Renal pelvis (tissue), 12 donors: ENCODE data around the gene OPA1. TPM values are rescaled to one million over a fixed set of nuclear protein-coding genes. Genes with fewer than 3 reads are reported as not detected.
A peak's percentile ranks its signal among the peaks of the same experiment; 100 is the strongest.

Experiments used
- DNase-seq: peaks from one replicate; pipeline ENCODE4 v3.0.0-alpha.2; 2013
- long read RNA-seq, 16 experiments: transcript quantifications; one replicate each; lab custom pipeline, GENCODE V29; 2026
- polyA plus RNA-seq, 3 donors: library from polyadenylated mRNA; unstranded; fragments of 120-200 nt; gene quantifications; one replicate each; pipeline ENCODE4 v1.2.1, GENCODE V29; 2013; ENCODE audit not compliant: insufficient read length in 3 of 3

OPA1 gene, protein sequence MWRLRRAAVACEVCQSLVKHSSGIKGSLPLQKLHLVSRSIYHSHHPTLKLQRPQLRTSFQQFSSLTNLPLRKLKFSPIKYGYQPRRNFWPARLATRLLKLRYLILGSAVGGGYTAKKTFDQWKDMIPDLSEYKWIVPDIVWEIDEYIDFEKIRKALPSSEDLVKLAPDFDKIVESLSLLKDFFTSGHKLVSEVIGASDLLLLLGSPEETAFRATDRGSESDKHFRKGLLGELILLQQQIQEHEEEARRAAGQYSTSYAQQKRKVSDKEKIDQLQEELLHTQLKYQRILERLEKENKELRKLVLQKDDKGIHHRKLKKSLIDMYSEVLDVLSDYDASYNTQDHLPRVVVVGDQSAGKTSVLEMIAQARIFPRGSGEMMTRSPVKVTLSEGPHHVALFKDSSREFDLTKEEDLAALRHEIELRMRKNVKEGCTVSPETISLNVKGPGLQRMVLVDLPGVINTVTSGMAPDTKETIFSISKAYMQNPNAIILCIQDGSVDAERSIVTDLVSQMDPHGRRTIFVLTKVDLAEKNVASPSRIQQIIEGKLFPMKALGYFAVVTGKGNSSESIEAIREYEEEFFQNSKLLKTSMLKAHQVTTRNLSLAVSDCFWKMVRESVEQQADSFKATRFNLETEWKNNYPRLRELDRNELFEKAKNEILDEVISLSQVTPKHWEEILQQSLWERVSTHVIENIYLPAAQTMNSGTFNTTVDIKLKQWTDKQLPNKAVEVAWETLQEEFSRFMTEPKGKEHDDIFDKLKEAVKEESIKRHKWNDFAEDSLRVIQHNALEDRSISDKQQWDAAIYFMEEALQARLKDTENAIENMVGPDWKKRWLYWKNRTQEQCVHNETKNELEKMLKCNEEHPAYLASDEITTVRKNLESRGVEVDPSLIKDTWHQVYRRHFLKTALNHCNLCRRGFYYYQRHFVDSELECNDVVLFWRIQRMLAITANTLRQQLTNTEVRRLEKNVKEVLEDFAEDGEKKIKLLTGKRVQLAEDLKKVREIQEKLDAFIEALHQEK
- 10 to 100 TPM; 57.2 to 67.8 (median 58.0) TPM for polyA plus RNA-seq
- long read RNA-seq, donor 1, full-length matches to known transcripts, result 1 of 1 reads
- long read RNA-seq, donor 1, partial matches to known transcripts, result 0 of 1 reads
- long read RNA-seq, donor 1, other reads (novel, unspliced or antisense), result 0 of 1 reads
- long read RNA-seq, donor 2, full-length matches to known transcripts, result 3 of 3 reads
- long read RNA-seq, donor 2, partial matches to known transcripts, result 0 of 3 reads
- long read RNA-seq, donor 2, other reads (novel, unspliced or antisense), result 0 of 3 reads
- long read RNA-seq, donor 3, full-length matches to known transcripts, result 5 of 10 reads
- long read RNA-seq, donor 3, partial matches to known transcripts, result 5 of 10 reads
- long read RNA-seq, donor 3, other reads (novel, unspliced or antisense), result 0 of 10 reads
- long read RNA-seq, donor 4, full-length matches to known transcripts, result 4 of 4 reads
- long read RNA-seq, donor 4, partial matches to known transcripts, result 0 of 4 reads
- long read RNA-seq, donor 4, other reads (novel, unspliced or antisense), result 0 of 4 reads
- long read RNA-seq, donor 5, result 0 reads
- long read RNA-seq, donor 6, result 0 reads
- long read RNA-seq, donor 7, full-length matches to known transcripts, result 6 of 6 reads
- long read RNA-seq, donor 7, partial matches to known transcripts, result 0 of 6 reads
- long read RNA-seq, donor 7, other reads (novel, unspliced or antisense), result 0 of 6 reads
- long read RNA-seq, donor 8, result 0 reads
- long read RNA-seq, donor 9, full-length matches to known transcripts, result 3 of 42 reads
- long read RNA-seq, donor 9, partial matches to known transcripts, result 39 of 42 reads
- long read RNA-seq, donor 9, other reads (novel, unspliced or antisense), result 0 of 42 reads
- long read RNA-seq, donor 10, full-length matches to known transcripts, result 1 of 7 reads
- long read RNA-seq, donor 10, partial matches to known transcripts, result 6 of 7 reads
- long read RNA-seq, donor 10, other reads (novel, unspliced or antisense), result 0 of 7 reads
- long read RNA-seq, donor 11, full-length matches to known transcripts, result 4 of 9 reads
- long read RNA-seq, donor 11, partial matches to known transcripts, result 5 of 9 reads
- long read RNA-seq, donor 11, other reads (novel, unspliced or antisense), result 0 of 9 reads
- long read RNA-seq, donor 12, full-length matches to known transcripts, result 1 of 43 reads
- long read RNA-seq, donor 12, partial matches to known transcripts, result 42 of 43 reads
- long read RNA-seq, donor 12, other reads (novel, unspliced or antisense), result 0 of 43 reads
- long read RNA-seq, donor 13, full-length matches to known transcripts, result 3 of 3 reads
- long read RNA-seq, donor 13, partial matches to known transcripts, result 0 of 3 reads
- long read RNA-seq, donor 13, other reads (novel, unspliced or antisense), result 0 of 3 reads
- long read RNA-seq, donor 14, result 0 reads
- long read RNA-seq, donor 15, full-length matches to known transcripts, result 3 of 3 reads
- long read RNA-seq, donor 15, partial matches to known transcripts, result 0 of 3 reads
- long read RNA-seq, donor 15, other reads (novel, unspliced or antisense), result 0 of 3 reads
- long read RNA-seq, donor 16, full-length matches to known transcripts, result 3 of 8 reads
- long read RNA-seq, donor 16, partial matches to known transcripts, result 5 of 8 reads
- long read RNA-seq, donor 16, other reads (novel, unspliced or antisense), result 0 of 8 reads

DNA sequence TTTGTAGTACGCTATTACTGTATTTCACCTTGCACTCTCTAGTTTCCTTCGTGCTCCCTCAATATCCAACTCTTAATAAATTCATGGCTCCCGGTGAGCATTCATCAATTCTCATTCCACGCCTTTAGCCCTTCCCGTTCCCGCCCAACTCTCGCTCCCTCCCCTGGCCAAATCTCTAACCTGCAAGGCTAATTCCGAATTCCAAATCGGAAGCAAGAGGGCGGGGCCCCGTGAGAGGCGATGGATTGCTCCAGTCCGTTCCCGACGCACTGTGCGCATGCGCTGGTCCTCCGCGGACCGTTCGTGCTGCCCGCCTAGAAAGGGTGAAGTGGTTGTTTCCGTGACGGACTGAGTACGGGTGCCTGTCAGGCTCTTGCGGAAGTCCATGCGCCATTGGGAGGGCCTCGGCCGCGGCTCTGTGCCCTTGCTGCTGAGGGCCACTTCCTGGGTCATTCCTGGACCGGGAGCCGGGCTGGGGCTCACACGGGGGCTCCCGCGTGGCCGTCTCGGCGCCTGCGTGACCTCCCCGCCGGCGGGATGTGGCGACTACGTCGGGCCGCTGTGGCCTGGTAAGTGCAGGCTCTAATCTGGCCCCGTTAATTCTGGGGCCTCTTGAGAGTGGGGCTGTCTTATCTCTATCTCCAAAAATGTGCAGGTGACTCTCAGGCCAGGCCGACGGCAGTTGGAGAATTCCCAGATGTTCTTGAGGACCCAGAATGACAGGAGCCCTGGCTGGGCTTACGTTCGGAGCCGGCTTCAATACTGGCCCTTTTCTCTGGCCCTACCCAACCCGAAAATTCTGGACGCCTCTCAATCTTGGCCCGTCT lies at the start of gene OPA1:
Gene OPA1 (plus strand): TSS at position 368 of the 827 bp plus-strand sequence. CDS start 170 bp downstream, at position 538.
- peak; percentile 99 for DNase-seq

DNA sequence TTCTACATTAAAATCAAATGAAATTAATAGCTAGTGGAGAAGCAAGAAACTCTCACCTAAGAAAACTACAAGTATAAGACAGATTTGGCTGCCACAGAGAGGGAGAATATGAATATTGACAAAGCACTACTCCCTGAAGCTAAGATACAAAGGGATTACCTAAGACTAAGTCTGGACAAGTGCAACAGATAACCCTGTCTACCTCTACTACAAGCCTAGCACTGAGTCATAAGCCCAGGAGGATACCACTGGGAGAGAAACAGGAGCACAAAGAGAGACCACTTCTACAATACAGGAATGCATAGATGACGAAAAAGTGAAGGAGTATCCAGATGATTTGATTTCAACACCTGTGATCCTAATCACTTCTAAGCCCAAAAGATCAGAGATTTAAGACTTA lies 48.7 kb upstream of the OPA1 start:
- no peak for DNase-seq

DNA sequence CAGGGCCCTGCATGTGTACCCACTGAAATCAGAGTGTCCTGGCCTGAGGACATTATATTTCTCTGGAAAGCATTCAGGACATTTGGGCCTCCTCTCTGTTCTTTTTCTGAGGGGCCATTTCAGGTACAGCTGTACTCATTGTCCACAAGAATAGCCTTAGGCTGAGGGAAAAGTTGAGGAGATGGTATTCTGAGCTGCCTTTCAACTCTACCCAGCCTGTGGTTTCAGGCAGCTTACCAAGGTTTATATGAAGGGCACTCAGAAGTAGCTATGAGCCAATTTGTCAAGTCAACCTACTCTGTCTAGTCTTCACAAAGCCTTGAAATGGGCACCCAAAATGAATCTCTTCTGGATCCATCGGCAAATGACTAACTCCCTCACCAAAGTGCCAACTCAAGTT lies 47.7 kb upstream of the OPA1 start:
- no peak for DNase-seq

DNA sequence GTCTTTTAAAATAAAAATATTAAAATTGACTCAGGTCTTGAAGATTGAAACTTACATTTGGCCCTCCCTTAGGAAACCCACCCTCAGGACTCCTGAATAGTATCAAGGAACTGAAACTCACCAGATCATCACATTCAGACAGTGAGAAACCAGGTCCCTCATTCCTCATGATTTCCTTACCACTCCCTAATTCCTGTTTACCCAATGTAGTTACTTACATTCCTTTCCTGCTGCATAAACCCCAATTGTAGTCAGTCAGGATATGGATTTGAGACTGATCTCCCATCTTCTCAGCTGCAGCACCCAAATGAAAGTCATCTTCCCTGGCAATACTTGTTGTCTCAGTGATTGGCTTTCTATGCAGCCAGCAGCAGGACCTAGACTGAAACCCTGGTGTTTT lies 46.9 kb upstream of the OPA1 start:
- DNase-seq, result no peak

DNA sequence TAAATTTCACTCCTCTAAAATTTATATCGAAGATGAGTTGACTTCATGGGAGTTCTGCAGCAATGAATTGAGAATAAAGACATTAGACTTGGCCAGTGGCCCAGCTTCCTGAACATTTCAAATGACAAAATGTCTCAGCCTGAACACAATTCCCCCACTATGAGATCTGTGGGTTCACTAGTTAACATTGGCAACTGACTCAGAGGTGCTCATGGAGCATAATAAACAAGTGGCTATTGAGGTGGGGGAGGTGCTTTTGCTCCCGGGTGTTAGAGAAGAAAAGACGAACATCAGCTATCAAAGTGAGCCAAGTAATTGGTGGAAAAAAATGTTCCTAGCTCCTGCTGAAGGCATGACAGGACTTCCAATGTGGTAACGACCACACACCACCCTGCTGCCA lies 44.6 kb upstream of the OPA1 start:
- DNase-seq, result no peak

DNA sequence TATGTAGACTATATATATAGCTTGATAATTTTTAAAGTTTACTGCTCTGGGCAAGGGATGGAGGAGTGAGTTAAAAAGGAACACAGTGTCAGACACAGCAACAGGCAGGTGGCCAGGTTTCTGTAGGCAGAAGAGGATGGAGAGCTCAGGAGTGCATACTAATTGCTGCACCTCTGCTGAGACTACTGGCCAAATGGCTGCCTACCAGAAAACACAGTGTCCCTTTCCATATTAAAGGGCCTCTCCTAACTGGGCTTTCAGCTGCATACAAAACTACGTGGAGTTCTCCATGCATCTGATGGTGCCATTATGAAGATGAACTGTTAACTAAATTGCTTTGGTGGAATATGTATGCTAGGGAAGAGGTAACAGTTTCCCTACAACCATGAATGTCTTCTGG lies 40.1 kb upstream of the OPA1 start:
- no peak for DNase-seq

DNA sequence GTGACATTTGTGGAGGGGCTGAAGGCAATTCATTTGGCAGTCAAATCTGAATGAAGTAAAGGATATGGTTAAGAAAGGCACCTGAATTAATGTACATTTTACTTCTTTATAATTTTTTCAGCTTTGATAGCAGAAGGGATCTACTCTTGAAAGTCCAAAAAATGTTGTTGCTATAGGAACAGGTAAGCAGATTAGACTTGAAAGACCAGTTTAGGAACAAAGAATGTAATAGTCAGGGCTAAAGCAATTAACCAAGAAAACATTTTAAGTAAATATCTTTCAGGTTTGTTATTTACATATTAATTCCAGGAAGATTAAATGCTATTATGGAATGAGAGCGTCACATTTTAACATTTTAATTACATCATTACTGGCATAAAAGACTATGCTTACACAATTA lies 39.4 kb upstream of the OPA1 start:
- peak; percentile 19 for DNase-seq

DNA sequence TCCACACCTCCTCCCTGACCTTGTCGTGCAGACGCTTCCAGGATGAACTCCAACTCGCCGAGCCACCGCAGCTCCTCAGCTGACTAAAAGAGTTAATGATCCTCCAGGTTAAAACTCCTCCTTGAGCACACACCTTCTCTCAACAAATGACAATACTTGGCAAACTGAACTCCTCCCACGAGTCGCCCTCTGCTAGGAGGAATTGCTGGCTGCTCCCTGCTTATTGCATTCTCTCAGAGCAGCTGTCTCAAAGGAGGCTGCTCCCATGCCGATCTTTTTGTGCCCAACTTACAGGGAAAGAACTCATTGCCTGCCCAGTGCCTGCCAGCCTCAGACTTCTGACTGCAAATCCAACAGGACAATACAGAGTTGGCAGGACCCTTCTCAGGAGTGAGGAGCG lies 38.2 kb upstream of the OPA1 start, which contains the start of gene ATP13A4:
Gene ATP13A4 (minus strand): TSS at position 85 of the 400 bp plus-strand sequence. CDS start 96 bp downstream, outside the sequence.
- peak; percentile 15 for DNase-seq

DNA sequence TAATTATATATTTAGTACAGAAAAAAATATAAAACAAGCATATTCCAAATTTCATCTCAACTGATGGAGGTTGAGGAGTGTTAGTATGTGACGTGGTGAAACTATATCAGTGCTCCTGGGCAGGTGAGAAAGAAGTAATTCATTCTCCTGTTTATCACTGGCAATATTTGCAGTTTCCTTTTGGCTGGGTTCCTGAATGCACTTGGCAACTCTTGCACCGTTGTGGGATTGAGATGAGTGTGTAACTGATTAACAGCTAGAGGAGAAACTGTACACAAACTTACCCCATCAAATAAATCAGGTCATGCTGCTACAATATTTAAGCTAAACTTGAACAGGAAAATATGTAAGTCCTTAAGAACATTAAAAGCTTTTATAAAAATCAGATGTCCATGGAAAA lies 36.2 kb upstream of the OPA1 start:
- no peak for DNase-seq

DNA sequence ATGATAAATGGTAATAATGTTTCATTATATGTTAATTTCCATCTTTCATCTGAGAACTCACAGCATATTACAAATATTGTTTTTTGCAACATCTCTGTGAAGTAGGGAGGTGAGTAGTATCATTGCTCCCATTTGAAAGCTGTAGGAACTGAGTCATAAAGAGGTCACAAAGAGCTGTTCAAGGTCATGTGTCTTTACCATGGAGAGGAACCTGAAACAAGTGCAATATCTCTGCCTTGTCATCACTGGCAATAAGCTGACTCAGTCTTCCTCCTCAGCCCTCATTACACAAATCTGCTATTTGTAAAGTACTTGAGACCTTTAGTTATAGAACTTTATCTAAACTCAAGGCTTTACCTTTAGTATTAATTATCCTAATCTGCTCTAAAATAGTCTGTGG lies 33.9 kb upstream of the OPA1 start:
- no peak for DNase-seq

DNA sequence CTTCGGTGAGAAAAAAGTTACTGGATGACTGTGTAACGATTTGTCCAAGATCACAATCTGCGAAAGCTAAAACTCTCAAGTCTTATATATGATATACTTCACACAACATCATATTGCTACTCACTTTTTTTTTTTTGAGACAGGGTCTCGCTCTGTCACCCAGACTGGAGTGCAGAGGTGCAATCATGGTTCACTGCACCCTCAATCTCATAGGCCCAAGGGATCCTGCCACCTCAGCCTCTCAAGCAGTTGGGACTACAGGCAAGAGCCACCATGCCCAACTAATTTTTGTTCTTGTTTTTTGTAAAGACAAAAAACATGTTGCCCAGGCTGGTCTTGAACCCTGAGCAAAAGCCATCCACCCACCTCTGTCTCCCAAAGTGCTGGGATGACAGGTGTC lies 32.9 kb upstream of the OPA1 start:
- no peak for DNase-seq

DNA sequence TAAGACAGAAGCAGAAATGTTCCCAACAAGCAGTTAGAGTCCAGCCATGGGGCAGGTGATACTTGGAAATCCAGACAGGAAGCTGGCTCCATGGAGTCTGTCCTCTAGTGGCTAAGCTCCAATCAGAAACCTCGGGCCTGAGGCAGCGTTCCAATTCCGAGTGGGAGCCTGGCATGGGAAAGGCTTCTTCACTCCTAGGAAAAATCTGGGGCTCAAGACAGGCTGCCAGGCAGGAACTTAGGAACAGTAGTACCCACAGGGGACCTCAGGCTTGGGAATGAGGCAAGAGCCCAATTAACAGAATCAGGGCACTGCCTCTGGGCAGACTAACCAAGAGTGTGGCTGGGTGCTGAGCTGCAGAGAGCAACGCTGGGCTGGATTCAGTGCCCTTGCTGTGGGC lies 32.1 kb upstream of the OPA1 start:
- DNase-seq, result no peak

DNA sequence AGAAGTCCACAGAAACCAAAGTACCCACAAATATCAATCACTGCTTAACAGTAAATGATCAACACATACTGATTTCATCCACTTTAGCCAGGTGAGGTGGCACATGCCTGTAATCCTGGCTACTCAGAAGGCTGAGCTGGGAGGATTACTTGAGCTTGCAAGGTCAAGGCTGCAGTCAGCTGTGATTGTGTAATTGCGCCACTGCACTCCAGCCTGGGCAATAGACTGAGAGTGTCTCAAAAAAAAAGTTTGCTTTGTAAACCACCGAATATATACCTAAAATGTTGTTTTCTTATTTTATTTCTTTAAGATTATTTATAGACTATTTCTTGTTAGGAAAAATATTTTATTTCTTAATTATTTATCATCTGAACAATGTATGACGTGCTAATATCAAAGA lies 29.6 kb upstream of the OPA1 start:
- no peak for DNase-seq

DNA sequence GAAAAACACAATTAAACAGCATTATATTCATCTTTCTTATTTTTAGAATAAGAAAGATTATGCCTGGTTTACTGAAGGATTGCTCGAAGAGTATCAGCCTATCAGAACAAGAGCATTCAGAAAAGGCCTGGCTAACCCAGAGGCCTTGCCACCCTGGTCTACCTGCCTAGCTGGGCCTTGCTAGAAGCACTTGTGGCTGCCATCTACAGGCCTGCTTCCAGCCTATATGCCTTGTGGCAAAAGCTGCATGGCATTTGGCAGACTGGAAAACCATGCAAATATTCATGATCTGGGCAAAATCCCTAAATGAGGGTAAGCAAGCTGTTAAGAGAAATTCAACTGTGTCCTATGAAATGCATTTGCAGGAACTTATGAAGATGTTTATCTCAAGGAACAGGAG lies 29.0 kb upstream of the OPA1 start:
- no peak for DNase-seq

DNA sequence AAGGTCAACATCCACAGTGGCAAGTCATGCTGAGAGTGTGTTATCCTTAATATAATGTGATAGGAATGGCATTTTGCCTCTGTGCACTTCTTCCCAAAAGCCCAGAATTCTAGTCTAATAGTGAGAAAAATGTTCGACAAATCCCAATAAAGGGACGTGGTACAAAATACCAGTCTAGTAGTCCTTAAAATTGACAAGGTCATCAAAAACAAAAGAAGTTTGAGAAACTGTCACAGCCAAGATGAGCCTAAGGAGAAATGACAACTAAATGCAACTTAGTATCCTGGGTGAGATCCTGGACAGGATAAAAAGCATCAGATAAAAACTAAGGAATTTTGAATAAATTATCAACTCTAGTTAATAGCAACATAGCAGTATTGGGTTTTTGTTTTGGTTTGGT lies 23.9 kb upstream of the OPA1 start:
- DNase-seq, result no peak

DNA sequence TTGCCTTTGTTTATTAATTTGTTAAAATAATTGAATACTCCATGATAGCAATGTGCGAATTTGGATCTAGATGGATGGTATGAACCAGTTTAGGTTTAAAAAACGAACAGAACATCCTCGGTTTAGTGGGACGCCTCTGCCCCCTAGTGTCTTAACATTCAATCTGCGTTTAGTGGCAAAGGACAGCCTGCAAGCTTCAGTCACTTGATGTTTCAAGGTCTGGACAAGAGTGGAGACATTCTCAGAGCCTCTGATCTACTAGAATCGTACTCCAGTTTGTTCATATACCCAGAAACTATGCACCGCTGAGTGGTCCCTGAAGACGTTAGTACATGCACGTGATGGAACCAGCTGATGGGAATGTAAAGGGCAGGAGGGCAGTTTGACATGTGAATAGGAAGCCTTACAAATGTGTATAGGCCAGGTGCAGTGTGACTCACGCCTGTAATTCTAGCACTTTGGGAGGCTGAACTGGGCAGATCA lies 20.5 kb upstream of the OPA1 start:
- peak; percentile 65 for DNase-seq

DNA sequence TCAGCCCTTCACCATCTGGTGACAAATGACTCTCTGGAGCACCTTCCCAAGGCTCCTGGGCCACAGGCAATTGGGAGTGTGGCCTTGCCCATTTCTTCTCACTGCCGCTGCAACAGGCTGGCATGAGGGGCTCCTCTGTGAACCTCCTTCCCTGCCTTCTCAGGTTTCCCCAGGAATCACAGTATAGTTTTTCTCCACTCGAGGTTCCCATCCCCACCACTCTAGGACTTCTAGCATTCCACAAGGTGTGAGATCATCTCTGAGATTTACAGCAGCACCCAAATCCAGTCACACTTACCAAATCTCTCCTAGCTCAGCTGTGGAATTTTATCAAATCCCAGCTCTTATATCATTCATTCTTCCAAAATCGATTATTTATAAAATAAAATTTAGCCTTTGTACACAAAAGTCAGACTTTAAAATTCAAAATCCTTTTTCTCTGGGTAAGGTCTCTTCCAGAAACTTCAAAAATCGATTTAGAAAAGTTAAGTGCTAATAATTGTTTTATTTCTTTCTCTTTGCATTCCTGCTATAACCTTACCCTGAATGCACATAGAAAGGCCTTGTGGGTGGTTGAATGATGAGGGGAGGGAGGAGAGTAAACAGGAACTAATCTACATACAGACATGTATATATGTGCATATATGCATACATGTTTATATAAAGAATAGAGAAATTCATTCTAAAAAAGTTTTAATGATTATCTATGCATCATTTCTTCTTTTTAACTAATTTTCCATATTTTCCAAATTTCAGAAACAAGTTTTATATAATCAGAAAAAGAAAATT lies 19.4 kb upstream of the OPA1 start:
- no peak for DNase-seq
